Measurements from ENCODE around the gene RHOV.

RHOV gene

GRCh38 chr15:40902605-40903561 is 28.8 kb upstream of the RHOV start:
- no peak for DNase-seq

GRCh38 chr15:40901053-40901443 is 27.0 kb upstream of the RHOV start:
- no peak for DNase-seq

- DNase-seq, result no peak
Measured at GRCh38 chr15:40900256-40901052, 26.4 kb upstream of the RHOV start.

GRCh38 chr15:40899536-40900207 is 25.6 kb upstream of the RHOV start:
- no peak for DNase-seq

- peak; percentile 37 for DNase-seq
Measured at GRCh38 chr15:40894681-40895448, 20.8 kb upstream of the RHOV start.

GRCh38 chr15:40893733-40894680 is 20.0 kb upstream of the RHOV start, which contains the start of gene VPS18:
Gene VPS18, plus strand, starts transcription at chr15:40894450. Its CDS starts 319 bp downstream, at chr15:40894769.
- peak; percentile 100 for DNase-seq

- no peak for DNase-seq
Measured at GRCh38 chr15:40893019-40893670, 19.1 kb upstream of the RHOV start.

- no peak for DNase-seq
Measured at GRCh38 chr15:40892447-40893012, 18.5 kb upstream of the RHOV start.

- DNase-seq, result no peak
Measured at GRCh38 chr15:40891810-40892446, 17.9 kb upstream of the RHOV start.

GRCh38 chr15:40891138-40891537 is 17.1 kb upstream of the RHOV start:
- DNase-seq, result no peak

- no peak for DNase-seq
Measured at GRCh38 chr15:40889112-40889511, 15.1 kb upstream of the RHOV start.

- no peak for DNase-seq
Measured at GRCh38 chr15:40886586-40886985, 12.6 kb upstream of the RHOV start.

- DNase-seq, result no peak
Measured at GRCh38 chr15:40881351-40881750, 7.3 kb upstream of the RHOV start.

GRCh38 chr15:40879609-40880008 is 5.6 kb upstream of the RHOV start:
- no peak for DNase-seq

GRCh38 chr15:40878785-40879184 is 4.8 kb upstream of the RHOV start:
- DNase-seq, result peak; percentile 19

GRCh38 chr15:40877694-40878093 is 3.7 kb upstream of the RHOV start:
- no peak for DNase-seq

- no peak for DNase-seq
Measured at GRCh38 chr15:40875991-40876730, 2.1 kb upstream of the RHOV start.

- no peak for DNase-seq
Measured at GRCh38 chr15:40872791-40873693, 992 bp downstream of the RHOV start.

Data from stimulated activated CD4-positive, alpha-beta T cell treated with anti-CD3 and anti-CD28 coated beads, Interleukin-12 subunit alpha, Interleukin-12 subunit beta, amount 100 ng/mL, for 4 hours (primary cell).